Body of pancreas (tissue), 4 donors: ENCODE measurements around the gene KIRREL3. TPM values are rescaled to one million over a fixed set of nuclear protein-coding genes. Genes with fewer than 3 reads are reported as not detected.

Source experiments
- ATAC-seq: fragments of 150-250 bp; one replicate; pipeline ENCODE4 v1.9.1; 2016
- DNase-seq, 4 donors: peaks; one replicate each; pipeline ENCODE4 v3.0.0-alpha.2; 2019
- H3K27ac ChIP-seq, 4 donors: fragments of 200-600 bp; sonication (generic); 1 replicate in 3 of 4; 2 replicates in 1 of 4; pipeline versions ENCODE4 v1.5.1 to v1.6.1; 2016 to 2019; ENCODE audit warnings: mild to moderate bottlenecking in 1 of 4, mixed read lengths in 1 of 4, moderate library complexity in 1 of 4
- H3K27me3 ChIP-seq, 2 donors: fragments of 200-600 bp; sonication (generic); one replicate each; pipeline ENCODE4 v1.6.0; 2016; ENCODE audit warnings: mild to moderate bottlenecking in 1 of 2
- H3K36me3 ChIP-seq, 2 donors: fragments of 200-600 bp; sonication (generic); replicated peaks in 1 of 2; 2 replicates each; pipeline ENCODE4 v1.5.1; 2016; ENCODE audit warnings: low read depth in 2 of 2; ENCODE audit not compliant: insufficient read depth in 1 of 2
- H3K4me1 ChIP-seq: fragments of 200-600 bp; sonication (generic); one replicate; pipeline ENCODE4 v1.6.0; 2016
- H3K4me3 ChIP-seq, 2 donors: fragments of 200-600 bp; sonication (generic); 1 replicate in 1 of 2; 2 replicates in 1 of 2; pipeline ENCODE4 v1.5.1; 2016 to 2019
- H3K9me3 ChIP-seq, 3 donors: fragments of 200-600 bp; sonication (generic); 1 replicate in 2 of 3; 2 replicates in 1 of 3; pipeline ENCODE4 v1.5.1; 2016
- CTCF ChIP-seq, 7 experiments: fragments of 450-650 bp in 4 of 7; fragments of 200-600 bp in 3 of 7; sonication (generic) in 3 of 7; IDR thresholded peaks; one replicate each; pipeline ENCODE4 v1.5.1; 2016 to 2019; ENCODE audit warnings: antibody characterized with exemption in 7 of 7
- POLR2A ChIP-seq, 3 donors: fragments of 450-650 bp; IDR thresholded peaks; one replicate each; pipeline ENCODE4 v1.6.1; 2016; ENCODE audit warnings: antibody characterized with exemption in 3 of 3, mild to moderate bottlenecking in 2 of 3
- WGBS, 2 donors: methylation state at CpG; one replicate each; pipeline ENCODE4 v1.1.5; 2017; 5-methylcytosine and 5-hydroxymethylcytosine counted together
- intact Hi-C: fragments of 100-400 bp; cut with DNase I; formaldehyde crosslinking; loops from one replicate; pipeline ENCODE4 v1.15.1; 2023
- total RNA-seq, 2 donors: library from RNA; depleted of rRNA; stranded (reverse); fragments of >200 nt; gene quantifications; one replicate each; pipeline ENCODE4 v1.1.0, GENCODE V29; 2016

The KIRREL3 gene
- total RNA-seq, 2 donors from 2014 or later: 0.26 TPM; not detected in 1

DNA sequence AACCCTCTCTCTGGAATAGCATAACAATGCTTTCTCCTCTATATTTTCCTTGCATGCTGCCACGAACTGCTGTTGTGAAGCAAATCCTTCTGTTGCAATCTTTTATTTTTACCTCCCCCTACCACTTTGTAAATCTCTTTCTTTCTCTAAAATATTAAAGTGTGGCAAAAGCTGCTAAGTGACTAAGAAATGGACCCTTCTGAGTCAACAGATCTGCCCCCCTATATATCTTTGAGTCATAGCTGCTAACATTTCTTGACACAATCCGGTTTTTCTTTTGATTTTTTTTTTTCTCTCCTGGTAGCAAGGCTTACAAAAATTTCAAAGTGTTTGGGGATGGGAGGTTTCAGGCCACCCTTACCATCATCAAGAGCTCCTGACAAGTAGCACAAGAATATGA, 39.0 kb upstream of the KIRREL3 start:
- no peak for DNase-seq
- Histone ChIP-seq H3K27ac (no peak overlapping the region), H3K4me3 (no peak overlapping the region), H3K4me1 (no peaks in the 10 kb centered on the region), H3K27me3 (no peaks in the 10 kb centered on the region), H3K36me3 (no peaks in the 10 kb centered on the region), H3K9me3 (no peaks in the 10 kb centered on the region)
- ATAC-seq: no peak
- WGBS, 2 donors: 25% methylated on average over 2 of the region's 2 CpGs
- intact Hi-C loops: no loop called here
- no peak for TF ChIP-seq CTCF (IDR thresholded peaks at IDR 0.05)
- TF ChIP-seq POLR2A (IDR thresholded peaks at IDR 0.05): no peak

DNA sequence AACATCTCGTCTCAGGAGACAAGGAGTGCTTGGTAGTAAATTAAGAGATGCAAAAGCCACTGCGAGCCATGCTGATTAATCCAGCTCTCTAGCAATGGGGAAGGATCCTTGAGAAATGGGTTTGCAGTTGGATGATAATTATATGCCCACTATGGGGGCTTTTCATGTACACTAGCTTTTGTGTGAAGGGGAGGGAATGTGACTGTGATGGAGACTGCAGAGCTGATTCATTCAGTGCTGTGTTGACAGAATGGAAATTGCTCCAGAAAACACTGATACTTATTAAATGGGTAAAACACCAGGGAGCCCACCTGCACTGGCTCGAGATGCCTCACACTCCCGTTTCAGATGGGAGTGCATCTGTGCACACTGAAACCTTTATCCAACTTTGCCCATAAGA, 37.0 kb upstream of the KIRREL3 start:
- TF ChIP-seq POLR2A (IDR thresholded peaks at IDR 0.05): no peak
- TF ChIP-seq CTCF (IDR thresholded peaks at IDR 0.05): no peak
- DNase-seq: no peak
- 55 to 60% methylated on average over 4 of the region's 4 CpGs for WGBS, 2 donors
- Histone ChIP-seq H3K27me3 (no peaks in the 10 kb centered on the region), H3K36me3 (no peaks in the 10 kb centered on the region), H3K9me3 (no peaks in the 10 kb centered on the region), H3K4me1 (no peaks in the 10 kb centered on the region), H3K4me3 (no peak overlapping the region), H3K27ac (no peak overlapping the region)
- no peak for ATAC-seq
- intact Hi-C loops: no loop called here

DNA sequence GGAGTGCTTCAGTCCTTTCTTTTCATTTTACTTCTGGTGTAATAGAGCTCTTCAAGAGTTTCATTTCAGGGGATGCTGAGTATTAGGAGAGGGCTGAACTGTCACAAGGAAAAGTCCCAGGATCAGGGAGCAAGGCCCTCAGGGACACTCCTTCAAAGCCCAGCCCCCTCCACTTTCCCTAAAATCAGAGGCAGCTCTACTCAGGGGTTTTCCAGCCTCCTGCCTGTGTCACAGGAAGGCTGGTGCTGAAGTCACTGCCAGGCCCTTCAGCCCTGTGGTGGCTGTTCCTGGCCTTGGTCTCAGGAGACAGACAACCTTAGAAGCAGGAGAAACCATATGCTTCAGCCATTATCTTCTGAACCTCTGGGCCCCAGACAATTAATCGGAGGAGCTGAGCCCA, 36.4 kb upstream of the KIRREL3 start:
- H3K36me3 ChIP-seq: no peaks in the 10 kb centered on the region
- DNase-seq (no peak), ATAC-seq (no peak)
- H3K4me1 ChIP-seq: no peaks in the 10 kb centered on the region
- no peak overlapping the region for H3K27ac ChIP-seq
- H3K4me3 ChIP-seq: no peak overlapping the region
- intact Hi-C loops: no loop called here
- H3K27me3 ChIP-seq: no peaks in the 10 kb centered on the region
- TF ChIP-seq POLR2A (IDR thresholded peaks at IDR 0.05): no peak
- no peak for TF ChIP-seq CTCF (IDR thresholded peaks at IDR 0.05)
- H3K9me3 ChIP-seq: no peaks in the 10 kb centered on the region
- WGBS, 2 donors: 60 to 89% methylated on average over 1 of the region's 1 CpG

GRCh38 chr11:127035824-127036223, 35.3 kb upstream of the KIRREL3 start:
- H3K27ac ChIP-seq: no peak overlapping the region
- no peaks in the 10 kb centered on the region for H3K9me3 ChIP-seq
- 65 to 89% methylated on average over 1 to 3 of the region's 3 CpGs for WGBS, 2 donors
- H3K4me3 ChIP-seq: no peak overlapping the region
- ATAC-seq: no peak
- H3K27me3 ChIP-seq: no peaks in the 10 kb centered on the region
- TF ChIP-seq CTCF (IDR thresholded peaks at IDR 0.05) (no peak), POLR2A (IDR thresholded peaks at IDR 0.05) (no peak)
- DNase-seq: no peak
- no peaks in the 10 kb centered on the region for H3K4me1 ChIP-seq
- no peaks in the 10 kb centered on the region for H3K36me3 ChIP-seq
- intact Hi-C loops: no loop called here

DNA sequence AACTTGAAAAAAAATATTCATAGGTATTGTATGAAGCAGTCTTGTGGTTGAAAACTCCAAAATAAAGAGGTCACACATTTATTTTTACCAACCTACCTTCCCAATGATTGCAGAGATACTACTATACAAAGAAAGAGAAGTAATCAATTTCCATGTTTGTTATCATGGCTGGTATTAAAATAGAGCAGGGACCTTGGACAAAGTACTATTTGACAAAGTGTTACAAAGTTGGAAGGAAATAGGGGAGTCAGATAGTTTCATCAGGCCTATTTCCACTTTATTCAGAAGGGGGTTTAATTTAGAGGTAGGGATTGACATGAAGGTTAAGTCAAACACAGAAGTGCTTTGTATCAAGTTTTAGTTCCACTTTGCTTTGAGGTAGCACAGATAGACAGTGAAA, 34.4 kb upstream of the KIRREL3 start:
- DNase-seq (no peak), ATAC-seq (no peak)
- Histone ChIP-seq H3K4me3 (no peak overlapping the region), H3K27ac (no peak overlapping the region), H3K4me1 (no peaks in the 10 kb centered on the region), H3K9me3 (no peaks in the 10 kb centered on the region), H3K36me3 (no peaks in the 10 kb centered on the region), H3K27me3 (no peaks in the 10 kb centered on the region)
- TF ChIP-seq CTCF (IDR thresholded peaks at IDR 0.05): no peak
- no peak for TF ChIP-seq POLR2A (IDR thresholded peaks at IDR 0.05)
- intact Hi-C loops: no loop called here
